ENCODE data around the gene CSMD2.

CSMD2 gene

DNA sequence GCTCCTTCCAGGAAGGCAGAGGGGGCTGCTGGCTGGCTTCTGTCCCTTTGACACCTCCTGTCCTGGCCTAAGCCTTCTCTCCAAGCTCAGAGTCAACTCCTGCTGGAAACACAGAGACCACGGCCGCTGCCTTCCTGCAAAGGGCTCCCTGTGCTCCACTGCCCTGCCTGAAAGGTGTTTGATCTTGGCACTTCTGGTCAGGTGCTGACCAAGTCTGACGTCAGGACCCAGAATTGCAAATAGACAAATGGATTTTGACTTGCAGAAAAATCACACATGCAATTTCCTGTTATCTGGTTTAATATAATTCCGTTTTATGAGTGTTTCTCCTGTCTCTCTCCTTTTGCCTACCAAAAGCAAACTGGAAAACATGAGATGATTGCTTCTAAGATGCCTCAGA lies 387.7 kb downstream of the CSMD2 start:
- Histone ChIP-seq H3K4me3 (ENCODE audit: low read depth, low read length) (no peak overlapping the region), H3K27ac (no peak overlapping the region), H3K27me3 (ENCODE audit: insufficient read depth, low read depth, severe bottlenecking) (peaks cover 87% of the 10 kb centered on the region), H3K36me3 (no peaks in the 10 kb centered on the region), H3K9me3 (ENCODE audit: severe bottlenecking) (no peaks in the 10 kb centered on the region)
- TF ChIP-seq, protein P1, sequence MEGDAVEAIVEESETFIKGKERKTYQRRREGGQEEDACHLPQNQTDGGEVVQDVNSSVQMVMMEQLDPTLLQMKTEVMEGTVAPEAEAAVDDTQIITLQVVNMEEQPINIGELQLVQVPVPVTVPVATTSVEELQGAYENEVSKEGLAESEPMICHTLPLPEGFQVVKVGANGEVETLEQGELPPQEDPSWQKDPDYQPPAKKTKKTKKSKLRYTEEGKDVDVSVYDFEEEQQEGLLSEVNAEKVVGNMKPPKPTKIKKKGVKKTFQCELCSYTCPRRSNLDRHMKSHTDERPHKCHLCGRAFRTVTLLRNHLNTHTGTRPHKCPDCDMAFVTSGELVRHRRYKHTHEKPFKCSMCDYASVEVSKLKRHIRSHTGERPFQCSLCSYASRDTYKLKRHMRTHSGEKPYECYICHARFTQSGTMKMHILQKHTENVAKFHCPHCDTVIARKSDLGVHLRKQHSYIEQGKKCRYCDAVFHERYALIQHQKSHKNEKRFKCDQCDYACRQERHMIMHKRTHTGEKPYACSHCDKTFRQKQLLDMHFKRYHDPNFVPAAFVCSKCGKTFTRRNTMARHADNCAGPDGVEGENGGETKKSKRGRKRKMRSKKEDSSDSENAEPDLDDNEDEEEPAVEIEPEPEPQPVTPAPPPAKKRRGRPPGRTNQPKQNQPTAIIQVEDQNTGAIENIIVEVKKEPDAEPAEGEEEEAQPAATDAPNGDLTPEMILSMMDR (IDR thresholded peaks at IDR 0.05; ENCODE audit: low read depth, low read length): no peak
- no peak for DNase-seq

DNA sequence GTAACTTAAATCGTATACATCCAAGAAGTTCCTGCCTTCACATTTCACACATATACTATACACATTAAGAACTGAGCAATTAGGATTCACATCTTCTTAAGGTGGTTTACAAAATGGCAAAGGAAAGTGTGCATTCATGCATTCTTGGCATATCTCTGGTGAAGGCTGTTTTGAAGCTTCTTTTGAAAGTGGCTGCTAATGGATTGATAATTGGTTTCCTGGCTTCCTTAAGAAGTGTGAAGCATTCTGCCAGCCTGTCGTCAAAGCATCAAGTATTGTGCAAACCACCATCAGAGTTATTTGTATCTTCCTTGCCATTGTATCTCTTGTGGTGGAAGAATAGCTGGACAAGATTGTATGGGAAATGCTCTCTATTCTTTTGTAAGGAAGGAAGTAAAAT lies 396.2 kb downstream of the CSMD2 start:
- Histone ChIP-seq H3K27ac (no peak overlapping the region), H3K4me3 (ENCODE audit: low read depth, low read length) (no peak overlapping the region), H3K27me3 (ENCODE audit: insufficient read depth, low read depth, severe bottlenecking) (peaks cover 73% of the 10 kb centered on the region), H3K36me3 (no peaks in the 10 kb centered on the region), H3K9me3 (ENCODE audit: severe bottlenecking) (no peaks in the 10 kb centered on the region)
- no peak for DNase-seq
- TF ChIP-seq, protein P1 (IDR thresholded peaks at IDR 0.05; ENCODE audit: low read depth, low read length): no peak

DNA sequence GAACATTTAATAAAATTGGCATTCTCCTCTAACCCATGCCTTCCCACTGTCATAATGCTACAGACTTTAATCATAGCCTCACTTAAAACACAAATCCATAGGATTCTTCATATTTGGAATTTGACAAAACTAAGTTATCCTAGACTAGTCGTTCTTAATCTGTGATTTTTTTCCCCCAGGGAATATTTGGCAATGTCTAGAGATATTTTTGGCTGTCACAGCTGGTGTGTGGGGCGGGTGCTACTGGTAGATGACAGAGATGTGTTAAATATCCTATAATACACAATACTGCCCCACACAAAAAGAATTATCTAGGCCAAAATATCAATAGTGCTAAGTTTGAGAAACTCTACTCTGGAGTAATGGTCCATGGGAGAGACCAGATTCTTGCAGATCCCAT lies 396.9 kb downstream of the CSMD2 start:
- H3K4me3 ChIP-seq (ENCODE audit: low read depth, low read length): no peak overlapping the region

DNA sequence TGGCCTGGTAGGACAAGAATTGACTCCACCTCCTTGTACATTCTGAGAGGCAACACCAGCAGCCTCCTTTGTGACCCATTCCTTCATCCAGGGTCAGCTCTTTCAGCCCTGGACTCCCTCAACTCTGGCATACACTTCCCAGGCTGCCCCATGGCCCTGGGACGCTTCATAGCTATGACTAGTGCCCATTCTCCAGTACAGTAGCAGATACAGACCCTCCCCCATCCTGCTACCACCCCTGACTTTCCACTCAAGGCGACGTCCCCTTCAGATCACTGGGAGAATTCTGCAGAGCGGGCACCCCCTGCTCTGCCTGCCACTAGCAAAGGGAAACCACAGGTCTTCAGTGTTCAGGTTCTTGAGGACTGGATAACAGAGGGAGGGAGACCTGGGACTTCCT lies 400.9 kb downstream of the CSMD2 start:
- no peak for DNase-seq
- Histone ChIP-seq H3K4me3 (ENCODE audit: low read depth, low read length) (no peak overlapping the region), H3K9me3 (ENCODE audit: severe bottlenecking) (no peaks in the 10 kb centered on the region), H3K27me3 (ENCODE audit: insufficient read depth, low read depth, severe bottlenecking) (peaks cover 68% of the 10 kb centered on the region), H3K27ac (no peak overlapping the region), H3K36me3 (no peaks in the 10 kb centered on the region)
- TF ChIP-seq, protein P1 (IDR thresholded peaks at IDR 0.05; ENCODE audit: low read depth, low read length): no peak

More for the DNA sequence above, 396.9 kb downstream of the CSMD2 start:
- H3K27me3 ChIP-seq (ENCODE audit: insufficient read depth, low read depth, severe bottlenecking): peaks cover 73% of the 10 kb centered on the region
- TF ChIP-seq, protein P1 (IDR thresholded peaks at IDR 0.05; ENCODE audit: low read depth, low read length): no peak
- H3K36me3 ChIP-seq: no peaks in the 10 kb centered on the region
- H3K27ac ChIP-seq: no peak overlapping the region
- no peaks in the 10 kb centered on the region for H3K9me3 ChIP-seq (ENCODE audit: severe bottlenecking)
- no peak for DNase-seq

DNA sequence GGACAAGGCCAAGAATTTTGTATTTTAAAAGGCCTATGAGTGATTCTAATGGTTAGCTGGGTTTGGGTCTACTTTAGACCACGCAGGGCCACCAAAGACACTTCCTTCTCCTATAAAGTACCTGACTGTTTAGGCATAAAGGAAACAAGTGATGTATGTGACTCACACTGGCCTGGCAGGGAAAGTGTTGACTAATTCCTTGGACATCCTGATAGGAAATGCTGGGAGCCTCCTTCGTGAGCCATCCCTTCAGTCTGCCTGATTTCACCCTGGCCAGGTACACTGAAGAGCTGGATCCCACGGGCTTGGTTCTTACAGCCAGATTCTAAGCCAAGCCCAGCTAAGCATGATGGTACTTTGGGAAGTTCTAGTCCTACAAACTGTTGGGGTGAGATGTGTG lies 401.6 kb downstream of the CSMD2 start:
- Histone ChIP-seq H3K9me3 (ENCODE audit: severe bottlenecking) (no peaks in the 10 kb centered on the region), H3K27me3 (ENCODE audit: insufficient read depth, low read depth, severe bottlenecking) (peaks cover 66% of the 10 kb centered on the region), H3K27ac (no peak overlapping the region), H3K36me3 (no peaks in the 10 kb centered on the region), H3K4me3 (ENCODE audit: low read depth, low read length) (no peak overlapping the region)
- no peak for DNase-seq
- TF ChIP-seq, protein P1 (IDR thresholded peaks at IDR 0.05; ENCODE audit: low read depth, low read length): no peak

DNA sequence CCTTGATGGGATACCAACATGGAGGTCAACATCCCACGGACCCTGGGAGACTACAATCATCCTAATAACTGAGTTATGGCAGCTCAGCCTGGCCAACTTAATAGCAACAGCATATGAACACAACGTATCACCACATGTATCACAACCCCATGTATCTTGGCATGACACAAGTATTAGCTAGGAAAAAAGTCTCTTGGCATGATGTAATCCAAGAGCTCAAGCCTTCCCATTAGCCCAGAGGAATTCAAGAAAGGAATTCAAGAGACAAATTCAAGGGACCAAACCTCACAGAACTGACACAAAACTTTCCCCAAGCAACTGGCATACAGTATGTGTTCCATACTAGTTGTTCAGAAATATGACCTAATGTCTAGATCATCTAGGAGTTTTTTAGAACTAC lies 402.1 kb downstream of the CSMD2 start:
- no peak for DNase-seq
- H3K36me3 ChIP-seq: no peaks in the 10 kb centered on the region
- H3K27me3 ChIP-seq (ENCODE audit: insufficient read depth, low read depth, severe bottlenecking): peaks cover 70% of the 10 kb centered on the region
- no peaks in the 10 kb centered on the region for H3K9me3 ChIP-seq (ENCODE audit: severe bottlenecking)
- TF ChIP-seq, protein P1 (IDR thresholded peaks at IDR 0.05; ENCODE audit: low read depth, low read length): no peak
- no peak overlapping the region for H3K4me3 ChIP-seq (ENCODE audit: low read depth, low read length)
- H3K27ac ChIP-seq: no peak overlapping the region

Measured in WERI-Rb-1 (cell line).